ENCODE data around the gene PALM.

- TF ChIP-seq CTCF (IDR thresholded peaks at IDR 0.05; ENCODE audit: insufficient read depth, low read depth, low read length) (no peak), EZH2 (IDR thresholded peaks at IDR 0.05; ENCODE audit: insufficient read depth, low read length) (no peak)
These were observed 37.6 kb downstream of the PALM start for GRCh38 chr19:746208-746819.
